ENCODE results near the gene NPR3.

DNA sequence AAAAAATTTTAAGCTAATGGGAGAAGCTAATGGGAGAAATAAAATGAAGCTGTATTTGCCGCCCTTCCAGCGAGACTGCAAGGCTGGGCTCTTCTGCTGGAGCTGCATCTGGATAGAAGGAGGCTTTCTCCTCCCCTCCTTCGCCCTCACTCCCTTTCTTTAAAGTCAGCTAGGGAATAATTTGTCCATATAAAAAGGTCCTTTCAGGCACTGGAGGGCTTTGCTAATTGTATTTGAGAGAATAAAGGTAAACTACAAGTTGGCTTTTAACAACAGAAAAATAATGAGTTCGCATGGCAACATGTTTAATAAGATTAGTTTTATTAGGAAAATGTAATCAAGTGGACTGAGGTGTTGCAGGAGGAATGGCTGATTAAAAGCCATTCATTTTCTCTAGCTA, 41.3 kb downstream of the NPR3 start:
- TF ChIP-seq CTCF (IDR thresholded peaks at IDR 0.05; ENCODE audit: insufficient read depth, low read depth, low read length) (no peak), EZH2 (IDR thresholded peaks at IDR 0.05; ENCODE audit: insufficient read depth, low read length) (no peak)

Data from astrocyte (in vitro differentiated cells and primary cell).